Prostate gland (tissue), 2 donors: ENCODE results near the gene OR2V2. TPM values are rescaled to one million over a fixed set of nuclear protein-coding genes. Genes with fewer than 3 reads are reported as not detected.
"Not testable (repeated sequence)": the region's sequence is repeated elsewhere in the genome, so short reads cannot be mapped to it uniquely, and the experiment has no call there.

Experiments
- DNase-seq: peaks from one replicate; pipeline ENCODE4 v3.0.0-alpha.2; 2019; ENCODE audit warnings: low spot score
- H3K27ac ChIP-seq, 2 donors: fragments of 200-600 bp; sonication (generic); 2 replicates each; pipeline ENCODE4 v1.5.1; 2017 to 2019
- H3K27me3 ChIP-seq: fragments of 200-600 bp; sonication (generic); replicated peaks from 2 replicates; pipeline ENCODE4 v1.5.1; 2019; ENCODE audit not compliant: insufficient read depth
- H3K36me3 ChIP-seq, 2 donors: fragments of 200-600 bp; sonication (generic); 1 replicate in 1 of 2; 2 replicates in 1 of 2; pipeline versions ENCODE4 v1.5.1 to v1.8.1; 2017 to 2019
- H3K4me1 ChIP-seq: fragments of 200-600 bp; sonication (generic); replicated peaks from 2 replicates; pipeline ENCODE4 v1.5.1; 2019
- H3K4me3 ChIP-seq, 2 donors: fragments of 200-600 bp; sonication (generic); 2 replicates each; pipeline ENCODE4 v1.5.1; 2017 to 2019
- H3K9me3 ChIP-seq: fragments of 200-600 bp; sonication (generic); 2 replicates; pipeline ENCODE4 v1.5.1; 2017
- CTCF ChIP-seq, 4 experiments: fragments of 200-600 bp in 2 of 4; fragments of 450-650 bp in 2 of 4; sonication (generic) in 2 of 4; IDR thresholded peaks; 1 replicate in 3 of 4; 2 replicates in 1 of 4; pipeline ENCODE4 v1.5.1; 2016 to 2019; ENCODE audit warnings: antibody characterized with exemption in 4 of 4, mild to moderate bottlenecking in 2 of 4, moderate library complexity in 2 of 4
- POLR2A ChIP-seq: fragments of 450-650 bp; IDR thresholded peaks from one replicate; pipeline ENCODE4 v1.6.1; 2016; ENCODE audit warnings: antibody characterized with exemption, mild to moderate bottlenecking
- POLR2AphosphoS5 ChIP-seq: sonication (generic); formaldehyde crosslinking; IDR thresholded peaks from one replicate; pipeline ENCODE4 v1.6.1; 2017; ENCODE audit warnings: antibody characterized with exemption
- whole genome bisulfite sequencing: methylation state at CpG from one replicate; pipeline ENCODE4 v1.1.5; 2018; 5-methylcytosine and 5-hydroxymethylcytosine counted together
- intact Hi-C: fragments of 100-400 bp; cut with DNase I; formaldehyde crosslinking; loops from one replicate; pipeline ENCODE4 v1.14.2; 2022
- total RNA-seq, 2 donors: library from RNA; depleted of rRNA; stranded (reverse); fragments of >200 nt; gene quantifications; one replicate each; pipeline ENCODE4 v1.1.0, GENCODE V29; 2016

The OR2V2 gene
- total RNA-seq, 2 donors from 2014 or later = not detected

GRCh38 chr5:181167814-181168488, 20.6 kb downstream of the OR2V2 start:
- peaks cover 25% of the 10 kb centered on the region for H3K27me3 ChIP-seq

GRCh38 chr5:181168595-181169118, 21.3 kb downstream of the OR2V2 start:
- intact Hi-C loops = no loop called here
- WGBS = 32% methylated on average over 14 of the region's 14 CpGs
- Histone ChIP-seq H3K4me3 (no peak overlapping the region), H3K4me1 (no peaks in the 10 kb centered on the region), H3K27me3 (peaks cover 25% of the 10 kb centered on the region), H3K36me3 (no peaks in the 10 kb centered on the region), H3K9me3 (no peaks in the 10 kb centered on the region), H3K27ac (no peak overlapping the region)
- TF ChIP-seq CTCF (IDR thresholded peaks at IDR 0.05) (no peak), POLR2AphosphoS5 (no peak), POLR2A (no peak)
- no peak for DNase-seq

More at GRCh38 chr5:181167814-181168488, 20.6 kb downstream of the OR2V2 start:
- Histone ChIP-seq H3K4me3 (no peak overlapping the region), H3K36me3 (no peaks in the 10 kb centered on the region), H3K9me3 (no peaks in the 10 kb centered on the region), H3K27ac (no peak overlapping the region), H3K4me1 (no peaks in the 10 kb centered on the region)
- DNase-seq = no peak
- intact Hi-C loops = no loop called here
- 16% methylated on average over 11 of the region's 11 CpGs for WGBS
- TF ChIP-seq CTCF (IDR thresholded peaks at IDR 0.05) (peak in 3 of 4 experiments; percentile 9 to 12 (median 10)), POLR2AphosphoS5 (no peak)

- intact Hi-C loops, H3K36me3 ChIP-seq, H3K9me3 ChIP-seq, H3K27ac ChIP-seq, H3K4me1 ChIP-seq, DNase-seq, H3K4me3 ChIP-seq: not testable (repeated sequence)
- H3K27me3 ChIP-seq = peaks cover 25% of the 10 kb centered on the region
- 9% methylated on average over 50 of the region's 50 CpGs for WGBS
These were observed 22.3 kb downstream of the OR2V2 start for GRCh38 chr5:181169459-181170236.

- Histone ChIP-seq H3K27me3 (peaks cover 25% of the 10 kb centered on the region), H3K27ac (no peak overlapping the region), H3K36me3 (no peaks in the 10 kb centered on the region), H3K4me3 (no peak overlapping the region), H3K4me1 (no peaks in the 10 kb centered on the region), H3K9me3 (no peaks in the 10 kb centered on the region)
- no peak for DNase-seq
- no peak for TF ChIP-seq POLR2A
- WGBS = 14% methylated on average over 33 of the region's 33 CpGs
- intact Hi-C loops = no loop called here
These were observed 22.9 kb downstream of the OR2V2 start for GRCh38 chr5:181170237-181170825.

- no peak for DNase-seq
- no peaks in the 10 kb centered on the region for H3K9me3 ChIP-seq
- intact Hi-C loops = no loop called here
- H3K4me1 ChIP-seq = no peaks in the 10 kb centered on the region
- H3K27ac ChIP-seq = no peak overlapping the region
- no peaks in the 10 kb centered on the region for H3K36me3 ChIP-seq
- peaks cover 25% of the 10 kb centered on the region for H3K27me3 ChIP-seq
- no peak overlapping the region for H3K4me3 ChIP-seq
- 39% methylated on average over 6 of the region's 6 CpGs for WGBS
- TF ChIP-seq CTCF (IDR thresholded peaks at IDR 0.05) (no peak), POLR2AphosphoS5 (no peak), POLR2A (no peak)
These were observed 23.6 kb downstream of the OR2V2 start for GRCh38 chr5:181170996-181171395.
